ENCODE measurements around the gene KIAA1217.

KIAA1217 gene

DNA sequence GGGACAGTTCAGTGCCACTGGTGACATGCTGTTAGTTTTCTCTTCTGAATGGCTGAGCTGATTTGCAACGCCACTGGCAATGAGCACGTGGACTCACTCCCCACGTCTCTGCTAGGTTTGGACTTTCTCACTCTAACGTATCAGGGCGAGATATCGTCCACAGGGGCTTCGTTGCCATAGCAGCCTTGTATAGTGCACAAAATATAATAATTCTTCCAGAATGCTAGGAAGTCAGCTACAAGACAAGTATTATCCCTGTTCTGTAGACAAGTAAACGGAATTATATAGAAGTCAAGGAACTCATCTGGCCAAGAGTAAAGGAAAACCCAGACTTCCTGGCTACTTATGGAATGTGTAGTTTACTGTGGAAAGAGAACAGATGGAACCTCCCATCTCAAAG, 288.0 kb downstream of the KIAA1217 start:
- no peak for DNase-seq (ENCODE audit: low read depth, low spot score)

DNA sequence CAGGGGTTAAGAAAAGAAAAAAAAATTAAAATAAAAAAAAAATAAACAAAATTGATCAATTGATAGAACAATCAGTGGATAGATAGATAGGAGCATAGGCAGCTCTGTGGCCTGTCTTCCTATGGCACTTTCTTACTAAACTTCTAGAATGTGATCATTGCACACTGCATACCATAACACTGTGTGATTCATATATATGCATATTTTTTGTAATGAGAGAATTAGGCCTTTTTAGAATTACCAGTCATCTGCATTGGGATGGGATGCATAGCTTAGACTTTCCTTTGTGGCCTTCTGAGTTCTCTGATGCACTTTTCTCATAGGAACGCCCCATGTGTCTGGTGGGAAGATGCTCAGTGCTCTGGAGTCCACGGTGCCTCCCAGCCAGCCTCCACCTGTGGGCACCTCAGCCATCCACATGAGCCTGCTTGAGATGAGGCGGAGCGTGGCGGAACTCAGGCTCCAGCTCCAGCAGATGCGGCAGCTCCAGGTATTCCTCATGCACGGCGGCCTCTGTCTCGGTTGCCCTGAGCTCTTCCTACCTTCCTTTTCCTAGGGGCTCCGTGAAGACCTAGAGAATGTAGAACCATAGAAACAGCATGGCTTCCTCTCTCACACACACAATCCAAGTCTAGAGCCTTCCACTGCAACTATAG, 292.2 kb downstream of the KIAA1217 start:
- no peak for DNase-seq (ENCODE audit: low read depth, low spot score)

DNA sequence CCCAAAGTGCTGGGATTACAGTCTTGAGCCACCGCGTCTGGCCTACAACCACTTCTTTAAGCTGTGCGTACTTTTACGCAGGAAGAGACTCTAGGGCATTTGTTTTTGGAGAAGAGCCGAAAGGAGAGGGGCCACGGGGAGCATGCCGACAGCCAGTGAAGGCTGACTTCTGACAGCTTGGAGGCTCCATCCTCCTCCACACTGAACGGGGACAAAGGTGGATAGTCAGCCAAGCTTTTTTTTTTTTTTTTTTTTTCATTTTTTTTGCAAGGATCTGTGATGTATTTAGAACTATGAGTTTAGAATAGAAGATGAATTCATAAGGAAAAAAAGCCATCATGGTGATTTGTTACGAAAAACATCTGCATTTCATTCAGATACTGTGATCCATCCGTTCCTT, 293.1 kb downstream of the KIAA1217 start:
- no peak for DNase-seq (ENCODE audit: low read depth, low spot score)

DNA sequence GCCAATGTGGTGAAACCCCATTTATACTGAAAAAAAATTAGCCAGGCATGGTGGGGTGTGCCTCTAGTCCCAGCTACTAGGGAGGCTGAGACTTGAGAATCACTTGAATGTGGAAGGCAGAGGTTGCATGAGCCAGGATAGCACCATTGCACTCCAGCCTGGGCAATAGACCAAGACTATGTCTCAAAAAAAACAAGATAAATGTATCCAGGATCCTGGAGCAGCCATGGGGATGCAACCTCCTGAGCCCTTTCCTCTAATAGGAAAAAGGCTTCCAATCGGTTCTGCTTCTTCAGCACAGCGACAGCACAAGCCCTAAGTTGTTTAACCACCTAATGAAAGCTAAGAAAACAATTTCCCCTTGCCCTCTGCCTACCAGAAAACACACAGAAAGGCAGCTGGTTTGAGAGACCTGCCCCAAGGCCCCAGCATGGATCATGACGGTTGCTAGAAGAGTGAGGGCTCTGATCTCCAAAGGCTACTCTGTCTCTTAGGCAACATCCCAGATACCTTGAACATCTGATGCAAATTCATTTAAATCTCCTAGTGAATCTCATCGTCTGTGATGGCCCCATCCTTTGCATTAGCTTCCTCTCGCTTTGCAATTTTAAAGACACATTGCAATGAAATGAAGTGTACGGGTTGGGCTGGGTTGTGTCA, 294.0 kb downstream of the KIAA1217 start:
- DNase-seq (ENCODE audit: low read depth, low spot score), result no peak

- DNase-seq (ENCODE audit: low read depth, low spot score), result no peak
Measured at GRCh38 chr10:24503461-24504320, 294.8 kb downstream of the KIAA1217 start.

GRCh38 chr10:24505759-24506158, 296.8 kb downstream of the KIAA1217 start:
- no peak for DNase-seq (ENCODE audit: low read depth, low spot score)

DNA sequence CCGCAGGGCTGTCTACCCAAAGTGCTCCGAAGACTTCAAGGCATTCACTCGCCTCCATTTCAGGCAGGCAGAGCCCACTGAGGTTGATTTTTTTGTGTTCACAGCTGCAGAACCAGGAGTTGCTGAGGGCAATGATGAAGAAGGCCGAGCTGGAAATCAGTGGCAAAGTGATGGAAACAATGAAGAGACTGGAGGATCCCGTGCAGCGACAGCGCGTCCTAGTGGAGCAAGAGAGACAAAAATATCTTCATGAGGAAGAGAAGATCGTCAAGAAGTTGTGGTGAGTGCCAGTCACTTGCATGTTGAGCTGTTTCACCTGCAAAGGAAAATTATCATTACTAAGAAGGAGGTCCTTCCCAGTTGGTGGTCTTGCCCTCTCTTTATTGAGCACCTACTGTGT, 304.2 kb downstream of the KIAA1217 start:
- no peak for DNase-seq (ENCODE audit: low read depth, low spot score)

DNA sequence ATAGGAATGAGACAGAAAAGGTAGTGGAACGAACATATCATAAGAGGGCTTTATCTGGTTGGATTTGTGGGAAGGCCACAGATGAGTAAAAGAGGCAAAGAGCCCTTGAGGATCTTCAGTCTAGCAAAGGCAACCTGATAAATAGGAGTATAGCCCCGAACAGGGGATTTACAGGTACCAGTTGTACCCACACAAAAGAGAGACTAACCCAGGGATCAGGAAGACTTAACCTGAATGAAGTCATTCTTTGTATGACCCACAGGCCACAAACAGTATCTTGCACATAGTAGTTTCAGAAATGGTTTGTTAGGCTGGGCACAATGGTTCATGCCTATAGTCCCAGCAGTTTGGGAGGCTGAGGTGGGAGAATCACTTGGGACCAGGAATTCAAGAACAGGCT, 306.5 kb downstream of the KIAA1217 start:
- DNase-seq (ENCODE audit: low read depth, low spot score), result no peak

DNA sequence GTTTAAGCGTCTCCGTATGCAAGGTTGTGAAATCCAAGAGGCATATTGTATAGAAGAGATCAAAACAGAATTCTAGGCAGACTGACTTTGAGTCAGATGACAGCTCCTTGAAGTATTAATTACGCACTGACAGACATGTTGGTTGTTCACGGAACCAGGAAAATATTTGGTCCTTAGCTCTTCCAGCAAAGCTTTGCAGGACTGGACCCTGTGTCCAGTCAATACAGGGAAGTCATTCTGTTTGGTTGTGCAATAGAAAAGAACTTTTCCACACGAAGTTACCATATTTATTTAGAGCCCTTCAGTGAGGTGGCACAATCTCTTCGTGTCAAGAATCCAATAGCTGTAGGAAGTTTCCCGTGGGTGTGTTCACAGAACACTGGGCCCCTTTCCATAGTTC, 309.5 kb downstream of the KIAA1217 start:
- DNase-seq (ENCODE audit: low read depth, low spot score), result no peak

- peak; percentile 25 for DNase-seq (ENCODE audit: low read depth, low spot score)
Measured at GRCh38 chr10:24518981-24519597, 310.2 kb downstream of the KIAA1217 start.

- DNase-seq (ENCODE audit: low read depth, low spot score), result peak; percentile 30
Measured at GRCh38 chr10:24519950-24520349, 311.0 kb downstream of the KIAA1217 start.

DNA sequence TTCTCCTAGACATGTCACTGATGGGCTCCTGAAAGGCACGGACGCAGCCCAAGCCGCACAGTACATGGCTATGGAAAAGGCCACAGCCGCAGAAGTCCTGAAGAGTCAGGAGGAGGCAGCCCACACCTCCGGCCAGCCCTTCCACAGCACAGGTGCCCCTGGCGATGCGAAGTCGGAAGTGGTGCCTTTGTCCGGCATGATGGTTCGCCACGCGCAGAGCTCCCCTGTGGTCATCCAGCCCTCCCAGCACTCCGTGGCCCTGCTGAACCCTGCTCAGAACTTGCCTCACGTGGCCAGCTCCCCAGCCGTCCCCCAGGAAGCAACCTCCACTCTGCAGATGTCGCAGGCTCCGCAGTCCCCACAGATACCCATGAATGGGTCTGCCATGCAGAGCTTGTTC, 315.4 kb downstream of the KIAA1217 start:
- DNase-seq (ENCODE audit: low read depth, low spot score), result no peak

GRCh38 chr10:24526085-24526649, 317.2 kb downstream of the KIAA1217 start:
- DNase-seq (ENCODE audit: low read depth, low spot score), result no peak

DNA sequence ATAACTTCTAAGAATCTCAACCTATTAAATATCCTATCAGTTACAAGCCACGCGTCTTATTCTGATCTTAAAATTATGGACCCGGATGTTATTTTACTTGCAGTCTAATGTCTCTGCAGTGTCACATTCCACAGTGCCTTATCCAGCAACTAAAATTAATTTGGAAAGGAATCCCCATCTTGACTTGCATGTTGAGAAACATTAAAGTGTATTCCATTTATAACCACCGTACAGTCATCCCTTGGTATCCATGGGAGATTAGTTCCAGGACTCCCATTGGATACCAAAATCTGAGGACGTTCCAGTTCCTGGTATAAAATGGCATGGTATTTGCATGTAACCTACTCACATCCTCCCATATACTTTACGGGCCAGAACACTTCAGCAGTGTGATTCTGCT, 320.0 kb downstream of the KIAA1217 start:
- no peak for DNase-seq (ENCODE audit: low read depth, low spot score)

DNA sequence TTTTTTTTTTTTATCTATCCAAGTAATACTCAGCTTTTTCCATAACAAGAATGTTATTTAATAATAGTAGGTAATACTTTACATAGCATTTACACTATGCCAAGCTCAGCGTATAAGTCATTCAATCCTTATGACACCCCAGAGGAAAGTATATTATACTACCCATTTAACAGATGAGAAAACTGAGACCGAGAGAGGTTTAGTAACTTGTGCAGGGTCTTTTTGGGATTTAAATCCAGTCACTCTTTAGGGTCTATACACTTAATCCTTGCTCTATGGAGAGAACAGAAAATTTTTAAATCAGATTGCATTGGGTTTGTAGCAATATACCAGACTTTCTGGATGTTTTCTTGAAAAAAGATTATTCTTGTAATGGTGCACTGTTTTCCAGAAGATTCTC, 322.5 kb downstream of the KIAA1217 start:
- no peak for DNase-seq (ENCODE audit: low read depth, low spot score)

GRCh38 chr10:24533981-24534380, 325.0 kb downstream of the KIAA1217 start:
- no peak for DNase-seq (ENCODE audit: low read depth, low spot score)

DNA sequence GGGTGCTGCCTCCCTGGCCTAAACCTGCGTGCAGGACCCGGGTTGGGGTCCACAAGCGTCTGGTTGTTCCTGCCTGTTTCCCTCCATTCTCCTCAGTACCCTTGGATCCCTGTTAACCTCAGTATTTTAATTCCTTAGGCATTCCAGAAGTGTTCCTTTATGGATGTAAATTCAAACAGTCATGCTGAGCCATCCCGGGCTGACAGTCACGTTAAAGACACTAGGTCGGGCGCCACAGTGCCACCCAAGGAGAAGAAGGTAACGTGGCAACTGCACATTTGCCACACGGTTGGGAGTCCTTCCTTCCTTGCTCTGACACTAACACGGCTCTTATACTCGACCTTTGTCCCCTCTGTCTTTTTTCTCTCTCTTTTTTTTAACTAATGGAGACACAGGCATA, 327.7 kb downstream of the KIAA1217 start:
- DNase-seq (ENCODE audit: low read depth, low spot score), result no peak

DNA sequence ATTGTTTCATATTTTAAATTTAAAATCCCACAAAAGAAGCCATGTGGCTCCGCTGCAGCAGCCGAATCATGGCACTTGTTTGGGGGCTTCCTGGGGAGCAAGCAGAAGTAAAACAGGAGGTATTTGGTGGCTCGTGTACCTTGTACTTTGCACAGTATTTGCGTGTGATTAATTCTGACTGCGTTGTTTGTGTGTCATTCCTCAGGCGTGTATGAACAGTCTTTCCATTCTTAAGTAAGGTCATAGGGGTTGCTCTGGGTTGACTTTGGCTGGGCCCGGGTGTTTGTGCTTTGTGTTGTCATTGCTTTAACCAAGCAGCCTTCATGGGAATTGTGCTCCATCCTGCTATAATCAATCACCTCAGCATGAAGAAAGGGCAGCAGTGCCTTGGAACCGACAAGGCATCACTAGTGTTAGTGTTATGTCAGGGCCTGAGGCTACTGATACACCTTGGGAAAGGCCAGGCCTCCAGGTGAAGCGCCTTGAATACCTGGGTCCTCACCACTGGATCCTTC, 332.4 kb downstream of the KIAA1217 start:
- DNase-seq (ENCODE audit: low read depth, low spot score), result no peak

GRCh38 chr10:24542314-24543270, 333.7 kb downstream of the KIAA1217 start:
- DNase-seq (ENCODE audit: low read depth, low spot score), result no peak

GRCh38 chr10:24544776-24545175, 335.8 kb downstream of the KIAA1217 start:
- no peak for DNase-seq (ENCODE audit: low read depth, low spot score)

All from iPS DF 19.7 (cell line).